NCI-H446 treated with DMSO at 0.1 percent for 48 hours (cell line): ENCODE data around the gene MMEL1.
"Not testable (repeated sequence)": the region's sequence is repeated elsewhere in the genome, so short reads cannot be mapped to it uniquely, and the experiment has no call there.

ENCODE experiments used
- DNase-seq: peaks from one replicate; lab custom pipeline; 2025; lab: John Stamatoyannopoulos, UW

Gene MMEL1

DNA sequence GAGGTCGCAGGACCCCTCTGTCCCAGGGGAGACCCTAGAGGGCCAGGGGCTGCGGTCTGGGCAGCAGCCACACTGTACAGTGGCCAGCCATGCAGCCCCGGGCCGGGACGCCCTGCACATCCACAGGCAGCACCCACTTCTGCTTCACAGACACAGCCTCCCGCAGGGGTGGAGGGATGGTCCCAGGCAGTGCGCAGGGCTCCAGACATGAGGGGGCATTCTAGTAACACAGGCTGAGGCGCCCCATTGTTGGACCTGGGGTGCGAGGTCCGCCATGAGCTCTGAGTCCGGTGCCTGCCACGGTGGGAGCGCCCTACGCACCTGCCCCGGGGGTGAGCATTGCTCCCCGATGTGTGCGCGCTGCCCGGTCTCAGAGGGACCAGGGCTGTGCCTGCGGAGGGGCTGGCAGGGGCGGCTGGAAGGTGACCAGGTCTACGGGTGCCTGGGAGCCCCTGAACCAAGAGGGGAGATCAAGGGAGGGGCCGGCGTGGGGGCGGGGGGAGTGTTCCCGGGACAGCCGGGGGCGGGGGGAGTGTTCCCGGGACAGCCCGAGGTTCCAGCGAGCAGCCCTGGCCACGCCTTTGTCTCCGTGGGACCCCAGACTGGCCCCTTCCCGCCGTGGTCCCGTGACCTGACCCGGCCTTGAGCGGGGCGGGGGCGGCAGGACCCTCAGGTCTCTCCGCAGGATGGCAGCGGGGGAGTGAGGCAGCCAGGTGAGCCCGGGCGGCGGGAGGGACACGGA lies 4.5 kb downstream of the MMEL1 start:
- DNase-seq: no peak

DNA sequence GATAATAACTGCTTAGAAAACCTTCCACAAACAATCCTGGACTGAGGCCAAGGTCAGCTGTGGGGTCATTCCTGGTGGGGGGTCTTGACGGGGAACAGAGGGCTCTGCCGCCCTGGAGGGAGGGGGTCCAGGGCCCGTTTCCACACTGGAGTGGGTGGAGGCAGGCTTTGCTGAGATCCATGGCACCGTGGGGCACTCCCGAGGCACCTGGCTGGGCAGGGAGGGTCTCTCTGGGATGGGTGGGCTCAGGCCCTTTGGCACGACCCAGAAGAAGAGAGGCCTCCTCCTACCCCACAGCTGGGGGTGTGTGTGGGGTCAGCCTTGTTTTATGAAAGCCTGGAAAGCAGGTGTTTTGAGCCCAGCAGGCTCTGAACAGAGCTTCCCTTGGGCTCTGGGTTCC lies 5.1 kb downstream of the MMEL1 start:
- DNase-seq: no peak

- DNase-seq: not testable (repeated sequence)
Measured at GRCh38 chr1:2625748-2626147, 7.1 kb downstream of the MMEL1 start.

GRCh38 chr1:2625311-2625710 lies 7.5 kb downstream of the MMEL1 start:
- DNase-seq: no peak

DNA sequence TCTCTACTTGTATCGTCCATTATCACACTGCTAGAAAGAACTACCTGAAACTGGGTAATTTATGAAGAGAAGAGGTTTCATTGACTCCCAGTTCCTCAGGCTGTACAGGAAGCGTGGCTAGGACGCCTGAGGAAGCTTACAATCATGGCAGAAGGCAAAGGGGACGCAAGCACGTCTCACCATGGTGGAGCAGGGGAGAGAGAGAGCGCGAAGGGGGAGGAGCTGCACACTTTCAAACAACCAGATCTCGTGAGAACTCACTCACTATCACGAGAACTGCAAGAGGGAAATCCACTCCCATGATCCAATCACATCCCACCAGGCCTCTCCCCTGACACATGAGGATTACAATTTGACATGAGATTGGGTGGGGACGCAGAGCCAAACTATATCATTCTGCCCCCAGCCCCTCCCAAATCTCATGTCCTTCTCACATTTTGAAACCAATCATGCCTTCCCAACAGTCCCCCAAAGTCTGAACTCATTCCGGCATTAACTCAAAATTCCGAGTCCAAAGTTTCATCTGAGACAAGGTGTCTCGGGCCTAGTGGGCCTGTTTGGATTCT lies 8.0 kb downstream of the MMEL1 start:
- DNase-seq: no peak

DNA sequence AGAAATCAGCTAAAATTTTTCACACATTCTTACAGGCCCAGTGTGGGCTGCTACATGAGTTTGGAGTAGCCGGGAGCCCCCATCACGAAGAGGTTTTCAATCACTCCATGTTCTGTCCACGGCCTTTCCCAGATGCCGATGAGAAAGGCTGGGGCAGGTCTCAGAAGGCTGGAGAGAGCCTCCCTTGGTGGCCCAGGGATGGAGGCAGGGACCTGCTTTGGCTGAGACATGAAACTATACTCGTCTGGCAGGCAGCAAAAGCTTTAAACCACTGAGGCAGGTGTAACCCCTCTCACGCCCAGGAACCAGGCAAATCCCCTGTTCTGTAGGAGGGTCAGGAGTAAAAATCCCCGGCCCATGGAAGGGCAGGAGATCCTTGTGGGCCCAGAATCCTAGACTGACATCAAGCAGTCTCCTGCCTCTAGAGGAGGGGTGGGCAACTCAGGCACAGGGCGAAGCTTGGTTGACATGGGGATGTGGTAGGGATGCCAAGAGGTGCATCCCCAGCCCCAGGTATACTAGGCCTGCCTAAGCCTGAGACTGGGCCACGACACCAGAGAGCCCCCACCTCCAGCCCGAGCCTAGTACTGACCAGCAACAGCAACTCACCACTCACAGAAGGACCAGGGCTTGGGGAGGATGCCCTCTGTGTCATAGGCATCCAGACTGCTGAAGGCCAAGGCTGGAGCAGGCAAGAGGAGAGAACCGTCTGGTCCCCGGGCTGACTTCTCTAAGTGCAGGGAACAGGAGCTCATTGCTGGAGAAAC lies 9.1 kb downstream of the MMEL1 start:
- no peak for DNase-seq

DNA sequence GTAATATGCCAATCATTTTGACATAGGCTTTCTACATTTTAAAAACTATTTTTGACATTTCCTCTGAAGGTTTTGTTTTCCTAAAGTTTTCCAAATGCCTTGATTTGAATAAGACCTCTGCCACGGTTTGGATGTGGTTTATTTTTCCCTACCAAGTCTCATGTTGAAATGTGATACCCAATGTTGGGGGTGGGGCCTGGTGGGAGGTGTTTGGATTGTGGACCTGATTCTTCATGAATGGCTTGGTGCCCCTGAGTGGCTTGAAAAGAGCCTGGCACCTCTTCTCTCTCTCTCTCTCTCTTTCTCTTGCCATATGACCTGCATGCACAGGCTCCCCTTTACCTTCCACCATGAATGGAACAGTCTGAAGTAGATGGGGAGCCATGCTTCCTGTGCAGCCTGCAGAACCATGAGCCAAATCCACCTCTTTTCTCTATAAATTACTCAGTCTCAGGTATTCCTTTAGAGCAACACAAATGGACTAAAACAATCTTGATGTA lies 14.8 kb downstream of the MMEL1 start:
- DNase-seq: no peak

GRCh38 chr1:2614145-2614544 lies 18.7 kb downstream of the MMEL1 start:
- no peak for DNase-seq

DNA sequence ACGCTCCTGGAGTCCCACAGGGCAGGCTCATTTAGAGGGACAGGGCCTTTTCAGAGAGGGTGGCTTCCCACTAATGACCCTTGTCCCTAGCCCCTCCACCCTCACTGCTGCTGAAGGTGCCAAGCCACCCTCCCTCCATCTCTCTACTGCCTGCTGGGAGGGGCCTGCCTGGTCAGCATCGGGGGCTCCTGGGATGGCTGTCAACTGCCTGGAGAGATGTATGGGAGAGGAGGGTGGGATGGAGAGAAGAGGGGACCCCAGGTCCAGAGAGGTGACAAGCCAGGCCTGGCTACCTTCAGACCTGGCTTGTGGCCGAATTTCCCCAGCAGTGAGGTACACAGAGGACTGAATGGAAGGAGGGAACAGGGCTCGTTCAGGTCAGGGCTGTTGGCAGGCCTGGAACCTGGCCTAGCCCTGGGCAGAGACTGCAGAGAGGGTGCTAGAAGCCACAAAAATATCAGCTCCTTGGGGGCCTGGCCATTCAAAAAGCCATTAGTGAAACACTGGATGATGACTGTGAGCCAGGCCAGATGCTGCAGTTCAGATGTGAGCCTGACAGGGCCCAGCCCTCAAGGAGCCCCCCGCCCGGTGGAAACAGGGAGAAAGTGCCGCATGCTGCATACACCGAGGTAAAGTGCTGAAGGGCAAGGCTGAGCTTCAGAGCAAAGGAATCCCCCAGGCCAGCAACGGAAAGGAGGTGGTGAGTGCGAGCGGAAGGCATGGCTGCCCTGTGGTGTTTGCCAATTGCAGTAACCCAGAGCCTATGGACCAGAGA lies 20.0 kb downstream of the MMEL1 start:
- DNase-seq: no peak

- DNase-seq: no peak
Measured at GRCh38 chr1:2611621-2612437, 21.0 kb downstream of the MMEL1 start.

DNA sequence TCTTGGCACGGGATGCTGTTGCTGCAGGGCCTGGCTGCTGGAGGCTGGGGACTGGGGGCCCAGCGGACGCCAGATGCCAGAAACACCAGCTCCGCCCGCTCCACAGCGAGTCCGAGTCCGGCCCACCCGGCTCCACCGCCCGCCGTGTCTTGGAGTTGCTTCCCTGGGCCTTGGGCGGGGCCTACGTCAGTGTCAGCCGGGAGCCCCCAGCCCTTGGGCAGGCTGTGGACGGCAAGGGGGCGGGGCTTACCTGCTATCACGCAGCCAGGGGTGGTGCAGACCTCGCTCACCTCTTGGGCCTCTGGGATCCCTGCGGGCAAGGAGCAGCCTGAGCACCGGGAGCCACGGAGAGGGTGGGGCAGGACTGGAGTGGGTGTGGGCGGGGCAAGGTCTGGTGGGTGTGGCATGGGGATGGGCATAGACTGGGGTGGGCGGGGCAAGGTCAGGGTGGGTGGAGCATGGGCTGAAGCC lies 21.8 kb downstream of the MMEL1 start:
- no peak for DNase-seq

DNA sequence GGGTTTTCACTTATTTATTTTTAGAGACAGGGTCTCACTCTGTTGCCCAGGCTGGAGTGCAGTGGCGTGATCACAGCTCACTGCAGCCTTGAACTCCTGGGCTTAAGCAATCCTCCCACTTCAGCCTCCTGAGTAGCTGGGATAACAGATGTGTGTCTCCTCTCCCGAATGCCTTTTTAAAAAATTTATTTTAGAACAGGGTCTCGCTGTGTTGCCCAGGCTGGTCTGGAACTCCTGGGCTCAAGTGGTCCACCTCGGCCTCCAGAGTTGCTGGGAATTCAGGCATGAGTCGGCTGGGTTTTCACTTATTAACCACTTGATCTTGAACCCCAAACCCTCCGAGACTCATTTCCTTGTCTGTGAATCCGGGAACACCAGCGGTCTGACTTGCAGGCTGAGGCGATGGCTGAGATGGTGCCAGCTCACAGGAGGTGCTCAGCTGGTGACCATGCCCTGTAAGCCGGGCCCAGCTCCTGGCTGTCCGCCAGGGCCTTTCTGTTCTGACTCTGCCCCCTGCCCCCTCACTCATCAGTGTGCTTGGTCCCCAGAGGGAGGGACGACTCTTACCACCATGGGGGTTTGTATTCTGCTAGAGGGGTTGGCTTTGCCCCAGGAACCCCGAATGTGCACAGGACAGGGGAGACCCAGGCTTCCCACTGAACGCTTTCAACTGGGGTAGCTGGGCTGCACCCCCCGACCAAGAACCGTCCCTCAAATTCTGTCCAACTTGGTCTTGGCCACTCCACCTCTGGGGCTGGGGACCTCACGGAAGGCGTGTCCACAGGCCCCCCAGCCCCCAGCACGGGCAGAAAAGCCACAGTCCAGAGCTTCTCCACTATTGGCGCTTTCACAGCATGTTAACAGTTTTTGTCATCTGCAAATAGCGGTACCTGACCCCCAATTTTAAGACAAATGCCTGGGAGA lies 22.5 kb downstream of the MMEL1 start:
- no peak for DNase-seq

DNA sequence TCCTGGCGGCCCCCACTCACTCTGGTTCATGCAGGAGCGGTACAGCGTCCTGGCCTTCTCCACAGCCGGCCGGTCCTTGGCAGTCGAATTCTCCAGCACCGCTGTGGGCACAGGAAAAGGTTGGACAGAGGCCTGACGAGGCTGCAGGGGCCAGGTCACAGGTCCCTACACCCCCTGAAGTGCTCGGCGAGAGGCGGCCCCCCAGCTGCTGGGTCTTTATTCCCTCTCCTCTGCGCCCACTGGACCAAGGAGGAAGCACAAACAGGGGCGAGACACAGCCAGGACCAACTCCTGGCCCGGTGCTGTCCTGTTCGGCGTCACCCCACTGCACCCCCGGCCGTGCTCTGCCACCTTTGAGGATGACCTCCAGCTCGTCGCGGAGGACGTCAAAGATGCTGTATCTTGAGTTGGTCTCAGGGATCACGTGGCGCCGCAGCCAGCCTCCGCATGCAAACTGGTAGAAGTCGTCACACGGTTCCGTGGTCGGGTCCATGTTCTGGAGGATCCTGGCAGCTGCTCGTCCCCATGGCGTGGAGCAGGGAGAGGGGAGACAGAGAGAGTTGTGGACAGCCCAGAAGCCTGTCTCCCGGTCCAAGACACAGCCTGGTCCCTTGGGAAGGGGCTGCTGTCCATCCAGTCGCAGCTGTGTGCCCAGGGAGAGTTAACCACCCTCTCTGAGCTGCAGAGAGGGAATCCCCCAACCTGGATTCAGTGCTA lies 23.3 kb downstream of the MMEL1 start:
- no peak for DNase-seq

DNA sequence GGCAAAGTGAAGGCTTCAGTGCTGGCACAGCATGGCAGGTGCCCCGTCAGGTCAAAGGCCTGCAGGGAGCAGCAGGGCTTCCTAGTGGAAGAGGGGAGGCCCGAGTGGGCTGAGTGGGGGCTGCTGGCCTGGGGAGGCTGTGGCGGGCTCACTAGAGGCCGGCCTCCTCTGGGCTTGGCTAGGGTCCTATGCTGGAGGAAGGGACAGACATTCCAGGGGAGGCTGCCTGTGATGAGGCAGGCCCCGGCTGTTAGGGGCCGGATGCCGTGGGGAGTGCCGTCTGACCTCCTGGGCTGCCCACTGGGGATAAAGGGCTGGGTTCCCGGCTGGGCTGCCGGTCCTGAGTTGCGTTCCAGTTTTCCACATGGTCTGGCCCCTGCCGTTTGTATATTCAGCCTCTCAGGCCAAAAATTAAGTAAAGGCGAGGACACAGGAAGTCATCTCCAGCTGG lies 25.1 kb downstream of the MMEL1 start:
- no peak for DNase-seq

- DNase-seq: no peak
Measured at GRCh38 chr1:2606881-2607621, 25.8 kb downstream of the MMEL1 start.

DNA sequence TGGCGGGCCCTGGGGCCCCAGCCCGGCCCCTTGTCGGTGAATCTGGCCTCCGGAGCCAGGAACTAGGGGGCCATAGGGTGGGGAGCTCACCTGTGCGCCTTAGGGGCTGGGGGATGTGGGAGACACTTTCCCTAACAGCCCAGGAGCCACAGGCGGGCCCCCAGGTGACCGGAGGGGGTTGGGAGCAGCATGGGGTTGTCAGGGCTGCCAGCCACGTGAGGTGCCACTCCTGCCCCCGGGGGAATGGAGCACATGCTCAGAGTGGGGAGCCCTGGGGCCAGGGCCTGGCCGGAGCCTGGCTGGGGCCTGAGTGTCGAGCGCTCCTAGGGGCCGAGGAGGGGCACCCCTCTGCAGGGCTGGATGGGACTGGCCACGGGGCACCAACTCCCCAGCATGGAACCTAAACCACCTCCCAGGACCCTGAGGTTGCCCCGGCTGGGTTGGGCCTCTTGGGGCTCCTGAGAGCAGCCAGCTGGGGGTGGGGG lies 26.4 kb downstream of the MMEL1 start:
- no peak for DNase-seq

DNA sequence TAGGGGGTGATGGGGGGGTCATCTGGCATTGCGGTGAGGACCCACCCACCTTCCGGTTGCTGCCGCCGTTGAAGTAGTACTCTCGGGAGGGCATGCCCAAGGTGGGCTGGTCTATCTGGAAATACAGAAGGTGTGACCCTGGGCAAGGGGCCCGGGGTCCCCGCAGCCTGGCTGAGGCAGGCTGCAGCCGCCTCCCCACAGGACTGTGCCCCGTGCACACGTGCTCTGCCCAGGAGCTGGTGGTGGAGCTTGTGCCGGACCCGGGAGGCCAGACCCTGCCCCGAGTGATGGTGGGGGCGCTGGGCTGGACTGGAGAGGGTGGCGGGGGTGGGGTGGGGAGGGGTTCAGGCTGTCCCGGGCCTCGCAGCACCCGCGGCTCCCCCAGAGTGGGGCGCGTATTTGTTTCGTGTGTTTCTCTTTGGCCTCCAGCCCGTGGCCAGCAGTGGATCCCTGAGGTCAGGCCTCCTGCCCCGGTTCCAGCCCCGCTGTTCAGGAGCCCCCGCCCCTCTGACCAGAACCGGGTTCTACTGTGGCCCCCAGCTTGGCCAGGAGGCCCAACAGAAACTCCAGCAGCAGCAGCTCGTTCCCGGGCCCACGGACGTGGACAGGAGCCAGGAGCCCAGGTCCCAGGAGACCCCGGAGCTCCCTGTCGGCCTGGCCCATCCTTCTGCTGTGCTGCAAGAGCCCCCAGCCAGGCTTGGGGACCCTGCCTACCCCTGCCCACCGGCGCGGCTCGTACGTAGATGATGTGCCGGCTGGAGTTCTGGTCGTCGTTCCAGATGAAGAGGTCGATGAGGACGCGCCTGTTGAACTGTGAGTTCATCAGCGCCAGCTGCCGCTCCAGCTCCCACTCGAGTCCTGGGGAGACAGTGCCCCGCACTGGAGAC lies 27.1 kb downstream of the MMEL1 start:
- DNase-seq: no peak
